Liver (tissue), 4 donors: ENCODE measurements around the gene MTHFD2. TPM values are rescaled to one million over a fixed set of nuclear protein-coding genes. Genes with fewer than 3 reads are reported as not detected.

Experiments used
- polyA plus RNA-seq, 2 donors: library from polyadenylated mRNA; stranded (reverse) in 1 of 2; unstranded in 1 of 2; fragments of 200-250 nt in 1 of 2; fragments of >200 nt in 1 of 2; fragmentation: Nextera tagmentation in 1 of 2; extraction: Ambion mirVana in 1 of 2; gene quantifications; one replicate each; pipeline versions ENCODE4 v1.2.1 to v1.2.3, GENCODE V29; 2013 to 2015
- total RNA-seq, 2 donors: library from RNA; depleted of rRNA; stranded (reverse); fragments of >200 nt; gene quantifications; one replicate each; pipeline ENCODE4 v1.2.3, GENCODE V29; 2014
- donor health status: healthy.
- donor health status: healthy.
- donor health status: healthy.

MTHFD2 gene
- total and polyA plus RNA-seq, 4 donors = 1.6 to 27.5 (median 2.8) TPM

Other genes with a start within 250 kb of the MTHFD2 start
- 10 to 100 TPM in 1 of 2 donors, 1 to 10 TPM in 1; 5.0 to 16.2 TPM for gene TET3, start 213.7 kb upstream of the MTHFD2 start, total RNA-seq
- 1 to 10 TPM in 1 of 2 donors, under 1 TPM in 1; 0.89 to 1.5 TPM for gene TET3, start 213.7 kb upstream of the MTHFD2 start, polyA plus RNA-seq
- 10 to 100 TPM in 1 of 2 donors, 1 to 10 TPM in 1; 9.5 to 25.2 TPM for gene BOLA3, start 50.7 kb upstream of the MTHFD2 start, total RNA-seq
- 10 to 100 TPM; 29.0 to 35.2 TPM for gene BOLA3, start 50.7 kb upstream of the MTHFD2 start, polyA plus RNA-seq
- gene MOB1A, start 19.7 kb upstream of the MTHFD2 start, total RNA-seq = 10 to 100 TPM; 30.1 to 44.7 TPM
- 10 to 100 TPM; 15.5 to 15.8 TPM for gene MOB1A, start 19.7 kb upstream of the MTHFD2 start, polyA plus RNA-seq
- gene SLC4A5, start 144.8 kb downstream of the MTHFD2 start, total RNA-seq = under 1 TPM; 0.42 to 0.50 TPM
- gene SLC4A5, start 144.8 kb downstream of the MTHFD2 start, polyA plus RNA-seq = under 1 TPM; 0.12 to 0.15 TPM
- gene DCTN1, start 181.7 kb downstream of the MTHFD2 start, total RNA-seq = 10 to 100 TPM; 34.8 to 40.9 TPM
- 10 to 100 TPM; 29.7 to 32.1 TPM for gene DCTN1, start 181.7 kb downstream of the MTHFD2 start, polyA plus RNA-seq
- gene C2orf81, start 223.0 kb downstream of the MTHFD2 start, total RNA-seq = under 1 TPM; 0.08 to 0.23 TPM
- under 1 TPM; 0.35 to 0.44 TPM for gene C2orf81, start 223.0 kb downstream of the MTHFD2 start, polyA plus RNA-seq
- 1 to 10 TPM; 1.7 to 4.2 TPM for gene WDR54, start 223.1 kb downstream of the MTHFD2 start, total RNA-seq
- gene WDR54, start 223.1 kb downstream of the MTHFD2 start, polyA plus RNA-seq = 1 to 10 TPM; 3.0 to 3.2 TPM
- gene RTKN, start 243.3 kb downstream of the MTHFD2 start, total RNA-seq = 10 to 100 TPM; 27.8 to 98.0 TPM
- 10 to 100 TPM; 54.4 to 91.7 TPM for gene RTKN, start 243.3 kb downstream of the MTHFD2 start, polyA plus RNA-seq